Activated CD4-positive, alpha-beta T cell treated with anti-CD3 and anti-CD28 coated beads, Interleukin-2, amount 50 U/mL, for 4 hours (primary cell): Measurements from ENCODE around the gene LIM2.
"Not testable (repeated sequence)": the region's sequence is repeated elsewhere in the genome, so short reads cannot be mapped to it uniquely, and the experiment has no call there.

Experiments
- DNase-seq, 2 experiments: peaks; one replicate each; pipeline ENCODE4 v3.0.0-alpha.2; 2020

The LIM2 gene

GRCh38 chr19:51387924-51388389 is at the start of gene LIM2:
TSS of gene LIM2 (minus strand) at chr19:51387974. CDS start at chr19:51387443, 531 bp downstream.
- DNase-seq: no peak

- no peak for DNase-seq
Measured at GRCh38 chr19:51434456-51434855, 46.7 kb upstream of the LIM2 start.

GRCh38 chr19:51433043-51433442 is 45.3 kb upstream of the LIM2 start:
- DNase-seq: no peak

- no peak for DNase-seq
Measured at GRCh38 chr19:51431124-51431523, 43.4 kb upstream of the LIM2 start.

- no peak for DNase-seq
Measured at GRCh38 chr19:51430221-51430620, 42.4 kb upstream of the LIM2 start.

- no peak for DNase-seq
Measured at GRCh38 chr19:51427201-51427600, 39.4 kb upstream of the LIM2 start.

GRCh38 chr19:51422053-51422448 is 34.3 kb upstream of the LIM2 start:
- peak; percentile 78 to 81 for DNase-seq

- no peak for DNase-seq
Measured at GRCh38 chr19:51421229-51422052, 33.7 kb upstream of the LIM2 start.

GRCh38 chr19:51420511-51420910 is 32.7 kb upstream of the LIM2 start:
- DNase-seq: not testable (repeated sequence)

GRCh38 chr19:51418707-51419106 is 30.9 kb upstream of the LIM2 start:
- no peak for DNase-seq

- no peak for DNase-seq
Measured at GRCh38 chr19:51417810-51418157, 30.0 kb upstream of the LIM2 start.

GRCh38 chr19:51417107-51417809 is 29.5 kb upstream of the LIM2 start, which contains the start of gene SIGLEC10:
TSS of gene SIGLEC10 (minus strand) at chr19:51417642. CDS start at chr19:51417581, 61 bp downstream.
- DNase-seq: no peak

- not testable (repeated sequence) for DNase-seq
Measured at GRCh38 chr19:51416422-51416821, 28.6 kb upstream of the LIM2 start.

GRCh38 chr19:51415187-51415586 is 27.4 kb upstream of the LIM2 start:
- DNase-seq: no peak

- DNase-seq: no peak
Measured at GRCh38 chr19:51410950-51411748, 23.4 kb upstream of the LIM2 start.

GRCh38 chr19:51407511-51408131 is 19.8 kb upstream of the LIM2 start:
- DNase-seq: no peak

GRCh38 chr19:51402117-51402516 is 14.3 kb upstream of the LIM2 start:
- no peak for DNase-seq

- not testable (repeated sequence) for DNase-seq
Measured at GRCh38 chr19:51399936-51400335, 12.2 kb upstream of the LIM2 start.

- no peak for DNase-seq
Measured at GRCh38 chr19:51399231-51399630, 11.5 kb upstream of the LIM2 start.

- no peak for DNase-seq
Measured at GRCh38 chr19:51398096-51398704, 10.4 kb upstream of the LIM2 start.

- DNase-seq: not testable (repeated sequence)
Measured at GRCh38 chr19:51397453-51397852, 9.7 kb upstream of the LIM2 start.

- DNase-seq: no peak
Measured at GRCh38 chr19:51396175-51396574, 8.4 kb upstream of the LIM2 start.
